ENCODE results near the gene GRM4.

Gene GRM4

DNA sequence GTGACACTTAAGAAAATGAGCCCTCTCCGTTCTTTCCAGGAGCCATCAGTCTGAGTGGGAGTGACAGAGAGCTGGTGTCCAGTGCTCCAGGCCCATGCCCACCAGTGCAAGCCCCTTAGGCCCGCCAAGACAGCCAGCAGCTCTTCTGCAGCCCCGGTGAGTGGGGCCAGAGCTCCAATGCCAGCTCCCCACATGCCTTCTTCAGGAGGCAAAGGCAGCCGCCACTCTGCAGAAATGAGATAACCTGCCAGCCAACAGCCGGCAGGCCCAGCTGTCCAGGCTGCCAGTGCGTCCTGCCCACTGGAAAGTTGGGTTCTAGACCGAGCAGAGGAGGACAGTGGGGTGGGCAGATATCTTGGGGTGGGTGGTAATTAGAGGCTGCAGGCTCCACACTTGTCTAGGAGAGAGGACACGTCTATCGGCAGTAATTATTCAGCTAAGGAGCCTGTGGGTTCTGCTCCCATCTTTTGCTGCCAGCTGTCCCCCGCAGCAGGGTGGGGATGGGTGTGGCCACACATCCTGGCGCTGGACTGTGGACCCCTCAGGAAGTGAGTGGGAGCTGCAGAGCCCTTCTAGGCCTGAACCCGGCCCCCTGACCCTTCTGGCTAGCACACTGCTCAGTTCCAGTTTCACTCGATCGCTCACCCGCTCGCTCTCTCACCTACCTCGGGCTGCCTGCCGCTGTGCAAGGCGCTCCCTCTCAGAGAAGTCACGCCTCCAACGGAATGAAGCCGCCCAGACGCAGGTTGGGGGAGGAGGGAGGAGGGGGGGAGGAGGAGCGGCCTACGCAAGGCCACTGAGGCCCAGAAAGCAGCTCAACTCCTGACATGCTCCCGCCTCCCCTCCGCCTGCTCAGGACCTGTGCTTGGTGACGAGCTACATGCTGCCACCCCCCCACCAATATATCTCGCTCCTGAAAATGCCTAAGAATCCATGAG is 3.6 kb downstream of the GRM4 start:
- no peak for DNase-seq

DNA sequence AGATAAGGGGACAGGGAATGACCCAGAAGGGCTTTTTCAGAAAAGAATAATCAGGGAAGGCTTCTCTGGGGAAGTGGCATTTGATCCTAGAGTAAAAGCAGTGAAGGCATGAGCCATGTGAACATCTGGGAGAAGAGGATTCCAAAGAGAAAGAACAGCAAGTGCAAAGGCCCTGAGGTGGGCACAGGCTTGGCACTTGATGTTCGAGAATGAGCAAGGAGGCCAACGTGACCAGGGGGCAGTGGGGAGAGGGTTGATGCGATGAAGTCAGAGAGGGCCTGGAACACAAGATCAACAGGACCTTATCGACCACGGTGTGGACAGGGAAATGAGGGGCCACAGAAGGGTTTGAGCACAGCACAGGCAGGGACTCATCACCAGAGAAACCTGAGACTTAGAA is 5.8 kb downstream of the GRM4 start:
- DNase-seq = no peak

DNA sequence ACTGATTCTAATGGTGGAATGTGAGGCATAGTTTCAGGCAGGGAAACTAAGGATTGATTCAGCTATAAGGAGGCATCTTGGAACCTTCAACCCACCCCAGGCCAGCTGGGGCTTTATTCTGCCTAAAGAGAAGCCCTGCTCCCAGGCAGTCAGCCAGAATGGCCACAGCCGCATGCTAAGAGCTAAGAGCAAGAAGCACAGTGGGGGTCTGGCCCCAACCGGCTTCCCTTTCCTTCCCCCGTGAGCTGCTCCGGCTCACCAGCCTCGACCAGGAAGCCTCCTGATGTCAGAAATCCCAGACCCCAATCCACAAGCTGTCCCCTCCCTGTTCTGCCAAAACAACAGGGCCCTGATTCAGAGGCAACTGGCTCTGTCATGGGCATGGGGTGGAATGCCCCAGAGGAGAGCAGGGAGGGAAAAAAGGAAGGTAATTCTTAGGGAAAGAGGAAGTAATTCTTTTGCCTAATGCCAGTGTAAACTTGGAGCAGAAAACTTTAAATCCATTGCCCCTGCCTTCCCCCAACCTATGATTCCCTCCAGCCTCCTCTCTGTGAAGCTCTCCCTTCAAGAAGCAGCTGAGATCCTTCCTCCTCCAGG is 6.9 kb downstream of the GRM4 start:
- no peak for DNase-seq

DNA sequence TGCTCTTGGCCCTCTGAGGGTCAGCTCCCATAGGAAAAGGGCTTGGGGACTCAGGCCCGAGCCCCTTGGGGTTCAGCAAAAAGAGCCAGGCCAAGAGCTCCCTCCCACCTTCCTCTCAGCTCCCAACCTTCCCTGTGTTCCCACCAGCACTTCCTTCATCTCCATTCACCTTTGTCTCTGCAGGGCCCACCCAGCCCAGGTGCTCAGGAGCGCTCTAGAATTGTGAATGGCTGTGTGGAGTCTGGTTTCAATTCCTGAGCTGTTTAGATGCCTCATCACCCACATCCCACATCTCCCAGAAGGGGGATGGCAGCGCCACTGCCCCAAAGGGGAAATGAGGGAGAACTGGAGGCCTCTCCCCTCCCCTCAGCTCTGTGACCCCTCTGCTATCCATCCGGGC is 7.7 kb downstream of the GRM4 start:
- DNase-seq = no peak

DNA sequence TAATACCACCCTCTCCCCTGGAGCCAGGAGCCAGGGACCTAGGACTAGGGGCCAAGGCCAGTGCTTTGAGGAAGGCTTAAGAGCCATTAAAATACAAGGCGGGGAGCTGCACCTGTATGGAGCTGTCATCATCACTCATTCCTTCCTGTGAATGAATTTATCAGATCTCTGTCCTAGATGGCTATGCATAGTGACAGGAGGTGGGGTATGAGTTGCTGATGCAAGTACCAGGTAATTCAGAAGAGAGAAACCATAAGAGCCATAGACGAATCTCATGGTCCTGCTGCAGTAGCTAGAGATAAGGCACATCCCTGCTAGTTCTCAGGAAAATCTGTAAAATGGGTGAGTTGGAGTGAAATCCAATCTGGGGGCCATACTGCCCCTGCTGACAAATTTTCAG is 10.3 kb downstream of the GRM4 start:
- DNase-seq = no peak

DNA sequence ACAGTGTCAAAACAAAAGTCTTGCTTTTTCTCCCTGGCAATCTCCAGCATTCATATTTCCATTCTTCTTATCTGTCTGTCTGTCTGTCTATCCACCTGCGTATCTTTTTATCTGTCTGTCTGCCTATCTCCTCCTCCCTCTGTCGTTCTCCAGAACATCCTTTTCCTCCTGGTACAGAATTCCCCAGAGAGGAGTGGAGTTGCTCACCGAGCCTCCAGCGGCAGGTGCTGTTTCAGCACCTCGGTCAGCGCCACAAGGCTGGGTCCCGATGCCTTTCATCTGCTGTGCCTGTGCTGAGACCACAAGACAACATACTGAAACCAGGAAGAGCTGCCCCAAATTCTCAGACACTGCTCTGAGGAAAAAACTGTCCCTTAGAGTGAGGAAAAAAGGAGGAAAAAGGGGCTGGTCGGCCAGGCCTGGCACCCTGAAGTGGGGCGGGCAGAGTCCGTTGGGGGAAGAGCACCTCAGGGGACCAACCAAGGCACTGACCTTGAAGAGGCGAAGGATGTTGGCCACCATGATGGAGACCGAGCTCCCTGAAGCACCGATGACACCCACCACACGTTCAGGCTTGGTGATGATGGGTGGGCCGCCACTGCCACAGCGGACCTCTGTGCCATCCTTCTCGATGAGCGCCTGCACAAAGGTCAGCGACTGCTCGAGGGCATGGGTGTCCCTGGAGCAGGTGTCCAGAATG is 13.3 kb downstream of the GRM4 start:
- DNase-seq = no peak

DNA sequence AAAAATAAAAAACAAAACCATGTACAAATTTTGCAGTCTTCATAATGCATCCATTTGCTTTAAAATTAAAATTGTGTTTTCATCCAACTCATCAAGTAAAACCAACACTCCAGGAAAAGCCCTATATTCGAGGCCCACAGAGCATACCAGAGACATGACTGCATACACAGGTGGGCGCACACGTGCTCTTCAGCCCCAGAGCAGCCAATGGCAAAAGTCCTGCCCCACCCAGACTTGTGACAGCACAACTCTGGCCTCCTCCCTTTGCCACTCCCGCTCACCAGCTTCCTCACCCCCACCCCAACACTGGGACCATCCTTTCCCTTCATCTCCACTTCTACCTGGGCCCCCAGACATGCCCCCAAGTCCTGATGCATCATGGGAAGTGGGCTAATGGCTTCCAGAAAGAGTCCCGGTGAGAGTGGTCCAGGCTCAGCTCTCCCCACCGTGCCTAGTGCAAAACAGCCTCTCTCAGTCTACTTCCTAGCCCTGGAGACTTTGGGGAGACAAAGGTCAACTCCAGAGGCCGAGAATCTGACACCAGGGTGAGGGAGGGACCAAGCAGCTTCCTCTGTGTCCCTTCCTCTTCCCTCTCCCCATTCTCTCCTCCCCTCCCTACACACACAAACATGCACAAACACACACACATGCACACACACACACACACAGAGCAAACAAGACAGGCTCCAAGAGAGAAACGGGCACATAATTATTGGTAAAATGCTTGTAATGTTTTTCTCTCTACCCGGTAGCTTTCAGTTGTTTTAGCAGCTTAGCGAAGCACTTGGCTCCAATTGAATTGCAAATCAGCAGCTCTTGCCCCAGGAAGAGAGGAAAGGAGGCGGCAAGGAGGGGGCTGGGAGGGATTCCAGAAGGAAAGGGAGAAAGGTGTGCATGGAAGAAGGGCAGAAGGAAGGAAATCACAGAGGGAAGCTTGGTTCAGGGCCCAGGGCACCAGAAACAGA is 14.3 kb downstream of the GRM4 start:
- DNase-seq = no peak

DNA sequence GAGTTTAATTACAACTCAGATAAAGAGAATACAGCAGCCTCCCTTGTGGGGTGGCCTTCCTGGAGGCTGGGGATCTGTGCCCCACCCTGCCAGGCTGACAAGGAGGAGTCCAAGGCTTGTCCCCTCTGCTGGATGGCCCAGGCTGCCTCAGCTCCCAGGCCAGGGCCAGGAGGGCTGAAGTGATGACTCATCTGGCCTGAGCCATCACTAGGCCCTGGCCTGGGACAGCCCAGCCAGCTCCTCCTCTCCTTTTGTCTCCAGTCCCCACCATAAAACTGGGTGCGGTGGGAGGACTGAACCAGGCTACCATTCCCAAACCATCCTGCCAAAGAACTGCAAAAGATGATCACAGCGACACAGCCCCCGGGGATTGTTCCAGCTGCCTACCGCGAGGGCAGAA is 15.0 kb downstream of the GRM4 start:
- no peak for DNase-seq

DNA sequence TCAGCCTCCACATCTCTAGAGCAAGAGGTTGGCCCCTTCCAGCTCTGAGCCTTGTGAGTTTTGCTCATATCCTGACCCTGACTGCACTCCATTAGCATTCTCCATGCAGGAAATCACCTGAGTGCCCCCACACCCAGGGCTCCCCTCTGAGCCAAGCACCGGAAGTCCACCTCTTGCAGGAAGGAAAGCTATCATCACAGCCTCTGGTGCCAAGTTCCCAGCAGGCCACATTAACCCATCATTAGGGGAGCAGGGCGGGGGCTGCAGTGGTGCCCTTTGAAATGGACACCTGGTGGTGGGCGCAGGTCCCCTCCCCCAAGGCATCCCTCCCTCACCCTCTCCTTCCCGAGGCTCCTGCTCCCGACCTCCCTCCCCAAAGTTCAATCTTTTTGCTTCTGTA is 16.1 kb downstream of the GRM4 start:
- DNase-seq = no peak

DNA sequence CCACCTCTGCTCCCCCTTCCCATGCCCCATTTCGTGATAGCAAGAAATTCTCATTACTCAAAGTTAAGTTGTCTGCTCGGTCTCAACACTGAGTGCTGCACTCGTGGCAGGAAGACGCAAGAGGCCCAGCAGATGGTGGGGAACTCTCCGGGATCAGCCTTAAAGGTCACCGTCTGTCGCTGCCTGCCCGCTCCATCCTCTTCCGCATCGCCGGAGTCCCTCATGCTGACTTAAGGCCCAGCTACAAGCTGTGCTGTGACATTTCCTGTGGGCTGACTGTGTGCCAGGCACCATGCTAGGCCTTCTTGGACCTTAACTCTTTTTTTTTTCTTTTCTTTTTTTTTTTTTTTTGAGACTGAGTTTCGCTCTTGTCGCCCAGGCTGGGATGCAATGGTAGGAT is 17.8 kb downstream of the GRM4 start:
- no peak for DNase-seq

DNA sequence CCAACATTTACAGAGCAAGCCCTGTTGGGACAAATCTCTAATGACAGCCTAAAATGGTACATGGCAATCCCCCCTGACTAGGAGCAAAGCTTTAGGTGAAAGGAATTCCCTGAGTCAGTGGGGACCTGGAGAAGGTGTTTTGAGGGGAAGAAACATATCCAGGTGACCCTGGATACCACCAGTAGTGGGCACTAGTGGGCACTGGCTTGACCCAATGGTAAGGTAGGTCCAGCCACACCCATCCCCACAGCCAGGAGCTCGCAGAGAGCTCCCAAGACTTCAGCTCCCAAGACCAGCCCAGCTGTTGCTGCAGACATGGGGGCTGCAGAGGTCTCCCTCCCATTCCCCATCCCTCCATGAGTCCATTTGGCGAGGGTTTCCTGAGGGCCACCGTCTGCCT is 19.5 kb downstream of the GRM4 start:
- DNase-seq = no peak

DNA sequence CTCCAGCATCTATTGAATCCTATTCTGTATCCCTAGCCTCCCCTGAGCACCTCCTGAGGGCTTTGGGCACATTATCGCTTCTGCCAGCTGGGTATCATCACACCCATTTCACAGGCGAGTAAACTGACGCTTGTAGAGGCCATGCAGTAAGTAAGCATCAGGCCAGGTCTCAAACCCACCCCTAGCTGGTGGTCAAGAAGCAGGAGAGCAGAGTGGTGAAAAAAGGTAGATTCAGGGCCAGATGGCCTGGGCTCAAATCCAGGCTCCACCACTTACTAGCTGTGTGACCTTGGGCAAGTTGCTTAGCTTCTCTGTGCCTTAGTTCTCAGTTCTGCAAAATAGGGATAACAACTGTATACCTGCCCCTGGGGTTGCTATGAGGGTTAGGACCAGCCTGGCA is 19.9 kb downstream of the GRM4 start:
- no peak for DNase-seq

DNA sequence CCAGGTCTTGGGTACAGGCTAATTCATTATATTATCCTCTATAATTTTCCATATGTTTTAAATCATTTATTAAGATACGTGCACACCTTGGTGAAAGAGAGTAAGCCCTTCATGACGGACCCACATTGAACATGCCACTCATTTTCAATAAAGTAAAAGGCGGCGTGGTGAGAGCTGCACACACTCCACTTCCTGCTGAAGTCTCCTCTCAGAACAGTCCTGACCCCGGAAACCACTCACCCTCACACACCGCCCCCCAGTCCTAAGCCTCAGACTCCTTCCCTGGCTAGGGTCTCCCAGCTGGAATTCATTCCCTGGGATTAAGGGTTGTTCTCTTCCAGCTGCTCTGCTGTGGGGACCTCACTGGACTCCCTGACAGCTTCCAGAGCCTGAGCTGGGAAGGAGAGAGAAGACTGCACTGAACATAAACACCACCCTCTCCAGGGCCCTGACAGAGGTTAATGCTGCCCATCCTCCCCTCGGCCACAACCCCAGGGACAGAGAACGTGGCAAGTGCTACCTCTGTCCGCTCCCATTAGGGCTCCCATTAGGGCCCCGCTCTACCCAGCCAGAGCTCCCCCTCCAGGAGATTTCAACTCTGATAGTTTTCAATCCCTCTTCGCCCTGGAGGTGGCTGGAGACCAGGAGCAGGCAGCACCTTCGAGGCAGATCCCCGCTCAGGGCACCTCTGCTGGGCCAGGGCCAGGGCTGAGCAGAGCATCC is 24.8 kb downstream of the GRM4 start:
- DNase-seq = no peak

DNA sequence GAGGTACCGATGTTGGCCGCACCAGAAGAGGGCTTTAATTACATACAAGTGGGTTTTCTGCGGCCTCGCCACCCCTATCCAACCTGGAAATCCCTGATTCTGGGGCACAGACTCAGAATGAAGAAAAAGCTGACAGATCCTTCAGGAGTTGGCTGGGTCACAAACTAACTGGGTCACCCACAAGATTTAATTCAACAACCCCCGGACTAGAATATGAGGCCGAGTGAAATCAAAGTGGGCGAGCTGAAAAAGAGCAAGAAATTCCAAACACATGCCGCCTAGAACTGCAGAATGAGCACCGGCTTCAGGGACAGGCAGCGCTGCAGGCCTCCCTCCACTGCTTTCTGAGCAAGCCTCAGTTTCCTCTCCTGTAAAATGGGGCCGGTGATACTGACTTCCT is 30.0 kb downstream of the GRM4 start:
- no peak for DNase-seq

DNA sequence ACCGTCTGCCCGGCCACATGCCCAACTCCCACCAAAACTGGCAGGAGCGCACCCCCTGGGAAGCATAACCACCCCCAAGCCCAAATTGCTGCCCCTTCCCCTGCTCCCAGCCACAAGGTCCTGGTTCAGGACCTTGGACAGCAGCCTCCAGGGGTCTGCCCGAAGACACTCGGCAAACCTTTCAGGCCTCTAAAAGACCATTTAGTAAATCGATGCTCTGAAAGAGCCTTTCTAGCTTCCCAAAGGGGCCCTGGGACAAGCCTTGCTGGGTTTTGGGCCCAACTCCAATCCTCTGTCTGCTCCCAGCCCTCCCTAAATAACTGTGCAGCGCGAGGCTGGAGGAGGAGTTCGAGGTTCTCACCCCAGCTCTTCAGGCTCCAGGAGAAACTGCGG is 30.5 kb downstream of the GRM4 start:
- peak; percentile 14 for DNase-seq

DNA sequence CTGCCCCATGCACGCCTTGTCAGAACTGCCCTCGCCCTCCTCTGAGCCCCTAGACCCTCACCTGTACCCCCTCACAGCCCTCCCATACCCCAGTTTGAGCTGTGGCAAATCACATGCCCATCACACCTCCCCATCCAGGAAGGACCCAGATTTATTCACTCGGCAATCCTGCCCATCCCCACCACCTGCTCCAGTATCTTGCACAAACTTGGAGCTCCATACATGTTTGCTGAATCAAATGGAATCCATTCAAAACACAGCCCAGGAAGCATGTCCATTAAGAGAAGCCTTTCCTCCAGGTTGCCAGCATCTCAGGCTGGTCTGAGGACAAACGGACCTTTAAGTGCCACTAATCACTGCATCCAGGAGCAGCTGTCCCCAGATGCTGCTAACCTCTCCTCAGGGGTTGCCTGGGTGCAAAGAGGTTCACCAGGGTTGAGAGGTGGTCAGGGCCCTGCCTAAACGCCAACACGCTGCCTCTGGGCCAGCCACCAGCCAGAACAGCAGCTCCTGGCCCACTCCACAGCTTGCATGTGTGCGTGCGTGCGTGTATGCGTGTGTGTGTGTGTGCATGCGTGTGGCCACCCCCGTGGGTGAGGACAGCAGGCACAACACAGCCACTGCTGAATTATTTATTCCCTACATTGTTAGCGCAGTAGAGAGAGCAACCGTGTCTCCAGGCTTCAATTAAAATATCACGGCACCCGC is 31.0 kb downstream of the GRM4 start:
- no peak for DNase-seq

DNA sequence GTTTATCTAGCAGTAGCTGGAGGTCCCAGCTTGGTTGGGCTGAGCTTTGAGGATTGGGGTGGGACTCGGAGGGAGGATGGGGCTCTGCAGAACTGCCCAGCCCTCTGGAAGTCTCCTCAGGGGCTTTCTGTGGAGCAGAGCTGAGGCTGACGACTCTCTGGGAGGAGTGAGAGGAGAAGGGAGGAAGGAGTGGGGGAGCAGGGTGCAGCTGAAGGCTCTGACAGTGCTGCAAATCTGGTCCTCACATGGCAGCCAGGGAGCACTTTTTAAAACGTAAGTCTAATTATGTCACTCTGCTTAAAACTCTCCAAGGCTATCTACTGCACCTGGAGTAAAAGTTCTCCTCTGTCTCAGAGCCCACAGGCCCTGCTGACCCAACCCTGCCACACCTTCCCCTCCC is 32.4 kb downstream of the GRM4 start:
- DNase-seq = no peak

DNA sequence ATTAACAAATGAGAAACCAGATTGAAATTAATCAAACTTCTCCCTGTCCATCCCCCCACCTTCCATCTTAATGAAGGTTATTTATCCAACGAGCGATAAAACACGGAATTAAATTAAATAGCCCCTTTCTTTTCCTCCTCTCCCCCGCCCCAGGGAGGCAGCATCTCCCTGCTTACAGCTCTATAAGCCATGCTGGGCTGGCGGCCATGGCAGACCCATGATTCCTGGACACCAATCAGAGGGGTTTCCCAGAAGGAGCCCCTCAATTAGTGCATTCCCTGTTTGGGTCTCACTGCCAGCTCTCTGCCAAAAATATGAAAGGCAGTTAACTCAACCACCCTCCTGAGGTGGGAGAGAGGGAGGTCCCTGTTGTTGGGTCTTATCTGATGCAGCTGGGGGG is 33.8 kb downstream of the GRM4 start:
- DNase-seq = no peak

DNA sequence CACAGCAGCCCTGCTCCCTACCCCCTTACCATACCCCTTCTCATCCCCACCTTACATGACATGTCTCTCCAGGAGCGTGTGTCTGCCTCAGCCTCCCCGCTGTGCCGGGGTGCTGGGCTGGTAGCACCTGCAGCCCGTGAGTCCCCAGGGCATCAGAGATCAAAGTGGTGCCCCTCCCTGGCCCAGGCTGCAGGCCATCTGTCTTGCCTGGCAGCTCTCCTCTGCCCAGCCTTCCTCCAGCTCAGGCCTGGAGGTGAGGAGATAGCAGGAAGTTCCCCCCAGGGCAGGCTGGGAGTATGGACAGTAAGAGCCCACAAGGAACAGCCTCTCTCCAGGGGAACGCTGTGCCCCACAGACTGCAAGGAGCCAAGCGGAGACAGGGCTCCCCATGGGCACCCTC is 35.3 kb downstream of the GRM4 start:
- no peak for DNase-seq

DNA sequence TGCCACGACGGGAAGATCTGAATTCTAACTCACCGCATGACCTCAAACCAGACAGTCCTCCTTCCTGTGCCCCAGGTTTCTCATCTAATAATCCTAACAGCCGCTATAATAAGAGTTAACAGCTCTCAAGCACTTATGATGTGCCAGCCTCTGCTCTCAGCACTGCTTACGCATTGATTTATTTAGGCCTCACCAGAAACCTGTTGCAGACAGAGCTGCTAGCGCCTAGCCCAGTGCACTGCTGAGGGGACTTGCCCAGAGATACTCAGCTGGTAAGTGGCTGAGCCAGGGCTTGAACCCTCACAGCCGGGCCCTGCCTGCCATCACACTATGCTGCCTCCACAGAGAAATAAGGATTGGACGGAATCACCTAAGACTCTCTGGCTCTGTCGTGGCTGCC is 37.7 kb downstream of the GRM4 start:
- no peak for DNase-seq

DNA sequence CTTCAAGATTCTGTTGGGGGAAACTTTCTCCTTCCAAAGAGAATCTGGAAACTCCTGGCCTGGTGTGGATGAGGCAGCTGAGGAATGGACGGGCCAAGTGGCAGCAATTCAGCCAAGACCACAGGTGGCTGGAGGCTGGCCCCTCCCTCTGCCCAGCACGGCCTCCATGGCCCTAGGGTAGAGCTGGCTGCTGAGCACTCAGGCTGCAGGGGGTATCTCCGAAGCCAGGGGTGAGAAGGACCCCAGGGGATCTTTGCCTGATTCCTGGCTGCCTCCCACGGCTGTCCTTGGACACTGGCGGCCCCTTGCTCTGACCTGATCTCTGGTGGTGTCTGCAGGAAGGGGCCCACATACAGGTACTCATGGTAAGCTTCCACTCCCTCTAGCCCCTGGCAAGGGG is 39.0 kb downstream of the GRM4 start:
- no peak for DNase-seq

DNA sequence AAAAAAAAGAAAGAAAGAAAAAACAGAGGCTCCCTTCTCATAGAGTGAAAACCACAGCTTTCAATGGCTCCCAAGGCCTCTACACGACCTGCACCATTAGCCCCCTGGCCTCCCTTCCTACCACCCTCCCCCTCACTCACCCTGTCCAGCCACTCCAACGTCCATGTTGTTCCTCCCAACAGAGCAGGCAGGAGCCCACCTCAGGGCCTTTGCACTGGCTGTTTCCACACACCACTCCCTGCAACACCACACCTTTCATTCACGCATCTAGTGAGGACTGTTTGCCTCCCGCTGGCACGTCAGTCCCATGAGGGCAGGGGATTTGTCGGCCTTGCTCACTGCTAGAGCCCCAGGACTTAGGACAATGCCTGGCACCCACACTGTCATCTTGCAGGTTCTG is 39.5 kb downstream of the GRM4 start:
- no peak for DNase-seq
